Measurements from ENCODE around the gene ASTL.
"Not testable (repeated sequence)": the region's sequence is repeated elsewhere in the genome, so short reads cannot be mapped to it uniquely, and the experiment has no call there.

ASTL gene

DNA sequence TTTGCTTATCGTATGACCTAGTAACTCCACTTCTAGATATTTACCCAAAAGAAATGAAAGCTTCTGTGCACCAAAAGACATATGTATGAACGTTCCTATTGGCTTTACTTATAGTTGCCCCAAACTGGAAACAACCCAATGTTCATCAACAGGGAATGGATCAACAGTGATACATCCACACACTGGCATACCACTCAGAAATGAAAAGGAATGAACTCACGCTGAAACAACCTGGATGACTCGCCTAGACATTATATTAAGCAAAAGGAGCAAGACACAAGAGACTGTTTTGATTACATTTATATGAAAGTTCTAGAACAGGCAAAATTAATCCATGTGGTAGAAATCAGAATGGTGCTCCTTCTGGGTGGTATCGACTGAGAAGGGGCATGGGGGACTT is 40.9 kb downstream of the ASTL start:
- no peak for DNase-seq

- no peak for DNase-seq
Measured at GRCh38 chr2:96095116-96095636, 43.1 kb downstream of the ASTL start.

DNA sequence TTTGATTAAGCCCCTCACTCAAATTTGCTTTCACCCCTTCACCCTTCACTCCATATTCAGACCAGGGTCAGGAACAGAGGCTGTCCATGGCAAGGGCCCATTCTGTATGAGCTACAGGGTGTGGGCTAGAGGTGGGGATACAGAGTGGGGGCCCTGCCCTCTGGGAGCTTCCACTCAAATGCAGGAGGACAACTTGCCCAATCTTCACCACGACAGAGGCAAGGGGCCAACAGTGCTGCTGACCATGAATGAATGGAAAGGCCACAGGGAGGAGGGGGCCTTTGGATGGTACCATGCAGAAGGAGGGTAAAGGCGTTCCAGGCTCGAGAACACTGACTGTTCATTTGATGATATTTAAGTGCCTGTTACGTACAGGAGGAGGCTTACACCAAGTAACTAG is 44.8 kb downstream of the ASTL start:
- DNase-seq, result no peak

DNA sequence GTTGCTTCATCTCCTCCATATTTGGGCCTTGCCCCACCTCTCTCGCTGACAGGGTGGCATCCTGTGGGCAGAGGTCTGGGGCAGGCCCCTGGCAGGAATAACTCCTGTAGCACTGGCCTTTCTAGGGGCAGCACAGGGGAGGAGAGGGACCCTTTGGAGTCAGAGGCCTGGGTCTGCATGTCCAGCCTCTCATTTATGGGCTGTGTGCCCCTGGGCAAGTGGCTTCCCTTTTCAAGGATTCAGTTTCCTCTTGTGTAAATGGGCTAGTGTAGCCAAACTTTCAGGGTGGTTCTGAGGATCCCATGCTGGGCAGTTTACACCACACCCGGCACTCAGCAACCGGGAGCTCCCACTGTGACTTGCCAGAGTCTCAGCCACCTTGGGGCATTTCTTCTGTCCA is 45.4 kb downstream of the ASTL start:
- DNase-seq, result no peak

DNA sequence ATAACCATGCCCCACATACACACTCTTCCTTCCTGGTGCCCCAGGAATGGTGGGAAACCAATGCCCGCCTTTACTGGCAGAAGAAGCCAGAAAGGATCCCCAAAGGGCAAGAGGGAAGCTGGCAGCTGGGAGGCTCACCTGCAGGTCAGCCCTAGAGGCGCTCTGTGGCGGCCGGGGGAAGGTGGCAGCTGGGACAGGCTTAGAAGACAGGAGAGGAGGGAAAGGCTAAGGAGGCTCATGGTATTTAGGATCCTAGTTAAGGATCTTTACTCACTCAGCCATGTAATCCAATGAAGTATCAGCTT is 45.8 kb downstream of the ASTL start:
- no peak for DNase-seq

- DNase-seq, result no peak
Measured at GRCh38 chr2:96091711-96092572, 46.4 kb downstream of the ASTL start.

- no peak for DNase-seq
Measured at GRCh38 chr2:96091141-96091710, 47.1 kb downstream of the ASTL start.

- no peak for DNase-seq
Measured at GRCh38 chr2:96090196-96090926, 47.9 kb downstream of the ASTL start.

- DNase-seq, result no peak
Measured at GRCh38 chr2:96089356-96090195, 48.7 kb downstream of the ASTL start.

GRCh38 chr2:96088340-96089335 is 49.7 kb downstream of the ASTL start:
- DNase-seq, result no peak

DNA sequence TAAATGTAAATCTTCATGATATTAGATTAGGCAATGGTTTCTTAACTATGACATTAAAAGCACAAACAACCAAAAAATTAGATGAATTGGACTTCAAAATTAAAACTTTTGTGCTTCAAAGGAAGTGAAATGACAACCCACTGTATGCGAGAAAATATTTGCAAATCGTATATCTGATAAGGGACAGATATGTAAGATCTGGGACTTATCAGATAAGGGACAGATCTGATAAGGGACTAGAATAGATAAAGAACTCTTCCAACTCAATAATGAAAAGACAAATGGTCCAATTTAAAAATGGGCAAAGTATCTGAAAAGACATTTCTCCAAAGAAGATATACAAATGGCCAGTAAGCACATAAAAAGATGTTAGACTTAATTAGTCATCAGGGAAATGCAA is 51.2 kb downstream of the ASTL start:
- DNase-seq, result no peak

DNA sequence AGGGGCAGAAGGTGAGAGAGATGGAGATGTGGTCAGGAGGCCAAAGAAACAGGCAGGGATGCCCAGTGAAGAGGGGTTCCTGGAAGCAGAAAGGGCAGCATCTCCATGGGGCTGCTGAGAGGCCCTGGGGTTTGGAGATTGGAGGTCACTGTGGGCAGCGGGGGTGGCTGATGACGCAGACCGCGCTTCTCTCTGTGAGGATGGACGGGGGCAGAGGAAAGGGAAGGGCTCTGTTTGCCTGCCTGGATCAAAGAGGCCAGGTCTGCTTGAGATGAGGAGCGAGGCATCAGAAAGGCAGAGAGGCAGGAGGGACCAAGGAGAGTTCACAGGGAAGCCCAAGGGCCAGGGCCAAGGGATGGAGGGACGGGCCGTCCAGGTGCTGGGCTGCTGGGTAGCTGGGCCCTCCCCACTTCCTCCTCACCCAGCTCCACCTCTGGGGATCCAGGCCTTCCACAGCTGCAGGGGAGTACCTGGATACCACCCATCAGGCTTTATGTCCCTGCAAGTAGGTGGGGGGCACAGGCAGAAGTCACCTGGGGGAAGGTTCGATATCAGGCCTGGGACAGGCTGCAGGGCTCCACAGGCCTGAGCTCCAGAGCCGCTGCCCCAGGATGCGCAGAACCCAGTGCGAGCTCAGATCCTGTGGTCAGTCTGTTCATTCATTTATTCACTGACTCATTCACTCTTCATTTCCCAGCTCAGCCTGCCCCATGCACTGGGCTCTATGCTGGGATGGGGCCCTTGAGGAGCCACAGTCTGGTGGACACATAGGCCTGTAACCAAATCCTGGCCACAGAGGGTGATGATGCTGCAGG is 52.6 kb downstream of the ASTL start:
- no peak for DNase-seq

DNA sequence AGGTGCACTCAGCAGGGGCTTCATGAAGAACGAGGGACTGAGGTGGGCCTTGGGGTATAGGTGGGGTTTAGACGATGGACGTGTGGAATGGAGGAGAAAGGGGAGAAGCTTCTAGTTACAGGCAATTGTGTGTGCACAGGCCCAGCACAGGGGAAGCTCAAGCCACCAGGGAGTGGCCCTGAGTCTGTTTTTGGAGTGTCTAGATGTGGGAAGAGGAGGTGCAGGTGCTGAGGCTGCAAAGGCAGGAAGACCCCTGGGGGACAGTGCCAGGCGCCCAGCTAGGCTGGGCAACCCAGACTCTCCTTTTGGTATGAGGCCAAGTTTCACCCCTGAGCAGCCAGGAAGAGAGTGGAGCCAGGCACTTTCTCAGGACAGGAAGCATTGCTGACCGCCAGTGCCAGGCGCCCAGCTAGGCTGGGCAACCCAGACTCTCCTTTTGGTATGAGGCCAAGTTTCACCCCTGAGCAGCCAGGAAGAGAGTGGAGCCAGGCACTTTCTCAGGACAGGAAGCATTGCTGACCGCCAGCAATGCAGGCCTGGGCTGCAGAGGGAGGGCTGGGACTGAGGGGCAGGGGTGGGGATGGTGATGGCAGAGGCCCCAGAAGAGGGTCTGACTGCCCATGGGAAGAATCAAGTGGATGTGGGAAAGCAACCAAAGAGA is 53.3 kb downstream of the ASTL start:
- DNase-seq, result not testable (repeated sequence)

DNA sequence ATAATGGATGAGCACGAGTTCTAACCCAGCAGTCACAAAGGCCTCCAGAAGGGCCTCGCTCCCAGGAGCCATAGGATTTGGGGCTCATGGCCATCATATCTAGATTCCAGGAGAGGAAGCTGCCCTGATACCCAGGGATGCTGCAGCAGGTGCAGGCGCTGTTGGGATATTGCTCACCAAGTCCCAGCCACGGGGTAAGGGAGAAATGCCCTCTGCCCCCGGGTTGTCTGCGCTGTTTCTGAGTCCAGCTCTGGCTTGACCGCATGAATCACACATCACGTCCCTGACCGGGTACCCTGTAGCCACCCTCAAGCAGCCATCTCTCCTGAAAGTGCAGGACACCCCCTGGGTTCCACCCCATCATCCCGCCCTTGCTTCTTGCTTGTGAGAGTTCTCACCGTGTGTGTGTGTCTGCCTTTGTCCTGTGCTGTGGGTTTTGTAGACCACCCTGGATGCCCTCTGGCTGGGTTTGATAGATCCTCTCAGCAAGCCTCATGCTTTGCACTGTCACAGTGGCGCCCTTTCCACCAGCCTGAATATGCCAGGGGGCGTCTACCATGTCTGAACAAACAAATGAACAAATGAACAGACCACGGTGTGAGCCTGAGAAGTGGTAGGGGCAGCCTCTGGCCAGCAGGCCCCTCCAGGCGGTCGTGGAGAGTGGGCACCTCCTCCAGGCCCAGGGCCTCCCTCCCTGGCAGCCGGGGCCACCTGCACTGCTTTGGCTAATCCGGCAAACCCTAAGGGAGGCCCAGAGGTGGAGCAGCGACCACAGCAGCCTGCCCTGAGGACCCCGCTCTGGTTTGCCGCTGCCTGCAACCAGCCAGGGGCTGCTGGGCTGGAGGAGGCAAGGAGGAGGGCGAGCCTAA is 54.1 kb downstream of the ASTL start:
- DNase-seq, result no peak

DNA sequence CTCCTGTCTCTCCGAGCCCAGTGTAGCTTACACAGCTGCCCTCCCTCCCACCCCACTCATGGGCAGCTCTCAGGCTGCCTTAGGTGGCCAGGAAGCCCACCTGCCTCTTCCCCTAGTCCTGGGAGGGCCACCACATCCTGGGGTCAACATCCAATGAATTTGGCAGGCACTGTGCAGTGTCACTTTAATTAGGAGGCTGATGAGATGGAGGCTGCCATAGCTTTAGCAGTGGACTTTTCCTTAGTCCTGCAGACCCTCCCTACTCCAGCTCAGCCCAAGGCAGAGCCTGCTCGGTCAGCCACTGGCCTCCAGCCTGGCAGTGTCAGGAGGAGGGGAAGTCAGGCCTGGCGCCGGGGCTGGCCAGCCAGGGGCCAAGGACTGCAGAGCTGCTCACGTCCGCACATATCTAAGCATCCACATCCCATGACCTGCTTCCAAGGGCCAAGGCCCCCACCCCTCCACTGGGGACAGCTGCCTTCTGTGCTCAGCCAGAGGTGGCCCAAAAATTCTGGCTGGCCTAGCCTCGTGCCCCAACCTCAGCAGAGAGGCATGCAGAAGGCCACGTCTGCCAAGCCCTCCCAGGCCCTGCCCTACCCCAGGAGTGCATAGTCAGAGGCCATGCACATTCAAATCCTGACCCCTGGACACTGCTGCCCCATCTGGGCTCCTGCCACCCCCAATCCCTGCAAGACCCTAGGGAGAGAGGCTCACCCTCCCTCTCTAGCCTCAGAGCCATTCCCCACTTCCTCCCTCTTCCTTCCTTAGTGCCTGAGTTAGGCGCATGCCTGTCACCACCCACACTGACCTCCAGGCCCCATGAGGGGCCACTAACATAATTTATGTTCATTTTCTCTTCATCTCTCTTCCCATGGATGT is 55.0 kb downstream of the ASTL start:
- DNase-seq, result no peak

- DNase-seq, result no peak
Measured at GRCh38 chr2:96082211-96083063, 55.9 kb downstream of the ASTL start.

GRCh38 chr2:96081042-96081441 is 57.3 kb downstream of the ASTL start:
- no peak for DNase-seq
